CD4-positive, alpha-beta memory T cell (primary cell): ENCODE results near the gene AP5Z1. TPM values are rescaled to one million over a fixed set of nuclear protein-coding genes. Genes with fewer than 3 reads are reported as not detected.

ENCODE experiments used
- CTCF ChIA-PET: fragments of 350-600 bp; sonication (Branson Sonifier 250); formaldehyde crosslinking; loops from one replicate; lab custom pipeline; 2021; ENCODE audit warnings: inconsistent platforms; ENCODE audit not compliant: partially characterized antibody; lab: Charles Lee
- POLR2A ChIA-PET: fragments of 350-600 bp; sonication (Branson Sonifier 250); formaldehyde crosslinking; loops from one replicate; lab custom pipeline; 2021; ENCODE audit not compliant: partially characterized antibody; lab: Charles Lee
- DNase-seq, 5 donors: peaks; one replicate each; pipeline versions ENCODE4 v3.0.0 to v3.0.0-alpha.2; 2020 to 2022; ENCODE audit warnings: mixed read lengths in 1 of 5
- H3K27ac ChIP-seq: one replicate; pipeline ENCODE4 v1.7.0; 2013; ENCODE audit warnings: low read depth, low read length
- H3K27me3 ChIP-seq: 2 replicates; pipeline ENCODE4 v1.7.0; 2013; ENCODE audit warnings: mild to moderate bottlenecking, low read length, moderate library complexity; ENCODE audit not compliant: insufficient read depth
- H3K36me3 ChIP-seq: 2 replicates; pipeline ENCODE4 v1.7.0; 2013; ENCODE audit warnings: mild to moderate bottlenecking, low read length, moderate library complexity; ENCODE audit not compliant: insufficient read depth
- H3K4me1 ChIP-seq: 2 replicates; pipeline ENCODE4 v1.7.0; 2013; ENCODE audit warnings: mild to moderate bottlenecking, low read length, moderate library complexity; ENCODE audit not compliant: insufficient read depth
- H3K4me3 ChIP-seq, 2 donors: one replicate each; pipeline ENCODE4 v1.7.0; 2013; ENCODE audit warnings: low read length in 2 of 2, mild to moderate bottlenecking in 1 of 2
- H3K9me3 ChIP-seq, 2 donors: one replicate each; pipeline ENCODE4 v1.7.0; 2013; ENCODE audit warnings: low read length in 2 of 2, control low read depth in 1 of 2; ENCODE audit not compliant: control insufficient read depth in 1 of 2
- H3K27ac Mint-ChIP-seq, 7 donors: one replicate each; pipeline ENCODE4 v1.8.0; 2020 to 2021; ENCODE audit warnings: mixed read lengths in 7 of 7, mild to moderate bottlenecking in 6 of 7, inconsistent platforms in 3 of 7, moderate library complexity in 3 of 7
- H3K27me3 Mint-ChIP-seq, 2 donors: one replicate each; pipeline ENCODE4 v1.8.0; 2020 to 2021; ENCODE audit warnings: mixed read lengths in 2 of 2
- H3K36me3 Mint-ChIP-seq, 2 donors: one replicate each; pipeline ENCODE4 v1.8.0; 2020 to 2021; ENCODE audit warnings: mixed read lengths in 2 of 2, inconsistent platforms in 1 of 2, mild to moderate bottlenecking in 1 of 2
- H3K4me1 Mint-ChIP-seq, 4 donors: one replicate each; pipeline ENCODE4 v1.8.0; 2020 to 2021; ENCODE audit warnings: mixed read lengths in 4 of 4, mild to moderate bottlenecking in 1 of 4
- H3K4me3 Mint-ChIP-seq, 8 donors: one replicate each; pipeline ENCODE4 v1.8.0; 2020 to 2021; ENCODE audit warnings: mixed read lengths in 8 of 8, mild to moderate bottlenecking in 7 of 8, moderate library complexity in 6 of 8, inconsistent platforms in 3 of 8
- H3K9me3 Mint-ChIP-seq, 8 donors: one replicate each; pipeline ENCODE4 v1.8.0; 2020 to 2021; ENCODE audit warnings: mixed read lengths in 8 of 8, mild to moderate bottlenecking in 5 of 8, inconsistent platforms in 3 of 8, moderate library complexity in 1 of 8
- intact Hi-C: fragments of 100-400 bp; cut with micrococcal nuclease; formaldehyde crosslinking; loops from one replicate; pipeline ENCODE4 v1.15.1; 2023
- polyA plus RNA-seq, 2 donors: library from polyadenylated mRNA; unstranded; fragments of 300-500 nt; fragmentation: Illumina TruSeq; gene quantifications; one replicate each; pipeline ENCODE4 v1.2.3, GENCODE V29; 2021
- total RNA-seq, 2 experiments: library from RNA; stranded (reverse); gene quantifications; one replicate each; pipeline ENCODE4 v1.2.3, GENCODE V29; 2021

The AP5Z1 gene
- total and polyA plus RNA-seq, 4 experiments from 2014 or later: 29.1 to 103 (median 70.4) TPM

- H3K9me3 Mint-ChIP-seq: no peaks in the 10 kb centered on the region
- Histone ChIP-seq H3K9me3 (no peaks in the 10 kb centered on the region), H3K4me1 (peaks cover 32% of the 10 kb centered on the region), H3K27ac (no peak overlapping the region), H3K4me3 (no peak overlapping the region), H3K27me3 (no peaks in the 10 kb centered on the region), H3K36me3 (peaks cover 4% of the 10 kb centered on the region)
- no peak overlapping the region for H3K27ac Mint-ChIP-seq
- intact Hi-C loops: no loop called here
- H3K4me3 Mint-ChIP-seq: no peak overlapping the region
- DNase-seq: no peak
- CTCF ChIA-PET: interaction anchor here (1.1 kb wide), 1 partner anchor 89 kb away, joined by 3 read pairs; no protein-coding TSS in a partner anchor
- peaks cover 4 to 31% of the 10 kb centered on the region in 2 donors for H3K36me3 Mint-ChIP-seq
- H3K27me3 Mint-ChIP-seq: no peaks in the 10 kb centered on the region
- POLR2A ChIA-PET: interaction anchor here (1.6 kb wide), 1 partner anchor 17 kb away, joined by 4 read pairs; no protein-coding TSS in a partner anchor
- H3K4me1 Mint-ChIP-seq: peaks cover 26 to 77% (median 43%) of the 10 kb centered on the region in 4 donors
Observed at GRCh38 chr7:4730276-4730675, 45.1 kb upstream of the AP5Z1 start.

- H3K27ac Mint-ChIP-seq: peak overlapping the region in 2 of 7 donors; percentile 17 to 73
- H3K9me3 Mint-ChIP-seq: no peaks in the 10 kb centered on the region
- ChIA-PET POLR2A (no interaction called here), CTCF (no interaction called here)
- H3K27ac ChIP-seq: no peak overlapping the region
- no peaks in the 10 kb centered on the region for H3K27me3 Mint-ChIP-seq
- H3K36me3 Mint-ChIP-seq: peaks cover 4 to 26% of the 10 kb centered on the region in 2 donors
- peaks cover 28% of the 10 kb centered on the region for H3K4me1 ChIP-seq
- H3K36me3 ChIP-seq: peaks cover 4% of the 10 kb centered on the region
- no peak overlapping the region for H3K4me3 Mint-ChIP-seq
- intact Hi-C loops: no loop called here
- H3K4me1 Mint-ChIP-seq: peaks cover 23 to 74% (median 39%) of the 10 kb centered on the region in 4 donors
- no peak for DNase-seq
- no peak overlapping the region for H3K4me3 ChIP-seq
- no peaks in the 10 kb centered on the region for H3K27me3 ChIP-seq
- H3K9me3 ChIP-seq: no peaks in the 10 kb centered on the region
Observed at GRCh38 chr7:4730971-4731370, 44.5 kb upstream of the AP5Z1 start.

GRCh38 chr7:4731803-4732202 lies 43.6 kb upstream of the AP5Z1 start:
- no peak for DNase-seq
- ChIA-PET CTCF (no interaction called here), POLR2A (no interaction called here)
- Mint-ChIP-seq H3K36me3 (peaks cover 4 to 21% of the 10 kb centered on the region in 2 donors), H3K9me3 (no peaks in the 10 kb centered on the region), H3K4me3 (no peak overlapping the region), H3K27me3 (no peaks in the 10 kb centered on the region), H3K27ac (no peak overlapping the region), H3K4me1 (peaks cover 21 to 67% (median 39%) of the 10 kb centered on the region in 4 donors)
- H3K36me3 ChIP-seq: peaks cover 4% of the 10 kb centered on the region
- H3K27me3 ChIP-seq: no peaks in the 10 kb centered on the region
- intact Hi-C loops: no loop called here
- H3K4me3 ChIP-seq: no peak overlapping the region
- H3K9me3 ChIP-seq: no peaks in the 10 kb centered on the region
- peaks cover 34% of the 10 kb centered on the region for H3K4me1 ChIP-seq
- H3K27ac ChIP-seq: no peak overlapping the region

DNA sequence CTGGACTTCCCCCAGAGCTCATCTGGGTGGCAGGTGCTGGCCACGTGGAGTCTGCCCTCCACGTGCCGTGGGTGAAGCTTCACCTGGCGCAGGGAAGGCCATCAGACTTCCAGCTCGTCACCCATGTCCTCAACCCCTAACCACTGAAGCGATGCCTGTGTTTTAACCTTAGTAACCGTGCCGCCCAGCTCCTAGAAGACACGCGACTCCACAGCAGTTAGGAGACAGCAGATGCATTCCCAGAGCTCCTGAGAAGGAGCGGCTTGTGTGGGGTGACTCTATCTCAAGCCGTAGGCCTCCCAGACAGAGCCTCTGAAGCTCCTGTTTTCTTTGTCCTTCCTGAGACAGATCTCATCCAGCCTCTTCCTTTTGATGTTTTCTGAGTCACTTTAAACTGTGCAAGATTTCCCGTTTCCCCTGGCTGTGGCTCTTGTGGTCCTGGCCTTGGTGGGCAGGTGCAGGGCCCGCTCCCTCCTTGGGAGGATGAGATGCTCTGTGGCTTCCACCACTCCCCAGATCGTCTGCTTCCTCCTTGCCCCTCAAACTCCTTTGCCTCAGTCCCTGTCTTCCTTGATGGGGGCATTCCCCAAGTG lies 41.4 kb upstream of the AP5Z1 start:
- Histone ChIP-seq H3K4me3 (no peak overlapping the region), H3K9me3 (no peaks in the 10 kb centered on the region), H3K36me3 (no peaks in the 10 kb centered on the region), H3K27me3 (no peaks in the 10 kb centered on the region), H3K4me1 (peaks cover 44% of the 10 kb centered on the region), H3K27ac (no peak overlapping the region)
- ChIA-PET CTCF (interaction anchor here (0.6 to 3.0 kb wide), 4 partner anchors 8 to 117 kb away, joined by 3 to 12 read pairs (median 4); no protein-coding TSS in a partner anchor), POLR2A (interaction anchor here (0.6 to 2.1 kb wide), 2 partner anchors 93 to 124 kb away, joined by 3 to 8 read pairs; no protein-coding TSS in a partner anchor)
- intact Hi-C loops: no loop called here
- peaks cover 30 to 75% (median 52%) of the 10 kb centered on the region in 4 donors for H3K4me1 Mint-ChIP-seq
- peak overlapping the region in 6 of 7 donors; percentile 31 to 88 (median 76) for H3K27ac Mint-ChIP-seq
- peaks cover 4 to 16% of the 10 kb centered on the region in 2 donors for H3K36me3 Mint-ChIP-seq
- no peaks in the 10 kb centered on the region for H3K27me3 Mint-ChIP-seq
- peak overlapping the region in 6 of 8 donors; percentile 22 to 64 (median 56) for H3K4me3 Mint-ChIP-seq
- H3K9me3 Mint-ChIP-seq: no peaks in the 10 kb centered on the region
- no peak for DNase-seq

GRCh38 chr7:4734587-4735345 lies 40.7 kb upstream of the AP5Z1 start:
- Mint-ChIP-seq H3K9me3 (no peaks in the 10 kb centered on the region), H3K4me1 (peaks cover 36 to 80% (median 59%) of the 10 kb centered on the region in 4 donors), H3K27me3 (no peaks in the 10 kb centered on the region), H3K27ac (peak overlapping the region in 2 of 7 donors; percentile 21 to 50), H3K36me3 (peaks cover 4 to 17% of the 10 kb centered on the region in 2 donors), H3K4me3 (peak overlapping the region in 1 of 8 donors; percentile 39)
- no peak overlapping the region for H3K4me3 ChIP-seq
- no peak for DNase-seq
- H3K9me3 ChIP-seq: no peaks in the 10 kb centered on the region
- H3K4me1 ChIP-seq: peaks cover 51% of the 10 kb centered on the region
- no peak overlapping the region for H3K27ac ChIP-seq
- H3K36me3 ChIP-seq: no peaks in the 10 kb centered on the region
- CTCF ChIA-PET: interaction anchor here (1.1 to 3.0 kb wide), 2 partner anchors 9 kb away, joined by 3 to 12 read pairs; no protein-coding TSS in a partner anchor
- intact Hi-C loops: no loop called here
- POLR2A ChIA-PET: interaction anchor here (2.1 kb wide), 1 partner anchor 93 kb away, joined by 8 read pairs; no protein-coding TSS in a partner anchor
- no peaks in the 10 kb centered on the region for H3K27me3 ChIP-seq

- peaks cover 45% of the 10 kb centered on the region for H3K4me1 ChIP-seq
- peaks cover 16% of the 10 kb centered on the region for H3K36me3 ChIP-seq
- Mint-ChIP-seq H3K27me3 (no peaks in the 10 kb centered on the region), H3K36me3 (peaks cover 6 to 23% of the 10 kb centered on the region in 2 donors), H3K4me1 (peaks cover 33 to 66% (median 57%) of the 10 kb centered on the region in 4 donors), H3K9me3 (no peaks in the 10 kb centered on the region), H3K4me3 (no peak overlapping the region), H3K27ac (peak overlapping the region in 3 of 7 donors; percentile 3 to 65 (median 61))
- no peak for DNase-seq
- no peak overlapping the region for H3K4me3 ChIP-seq
- intact Hi-C loops: no loop called here
- ChIA-PET CTCF (interaction anchor here (0.8 to 1.2 kb wide), 3 partner anchors 44 to 125 kb away, joined by 3 to 4 read pairs (median 3); no protein-coding TSS in a partner anchor), POLR2A (no interaction called here)
- no peaks in the 10 kb centered on the region for H3K9me3 ChIP-seq
- no peak overlapping the region for H3K27ac ChIP-seq
- H3K27me3 ChIP-seq: no peaks in the 10 kb centered on the region
Observed at GRCh38 chr7:4737300-4737699, 38.1 kb upstream of the AP5Z1 start.
